HG03139 (cell line): ENCODE measurements around the gene GCKR.

ENCODE experiments used
- ATAC-seq: cut with Tn5 transposase; IDR thresholded peaks from one replicate; pipeline ENCODE4 v1.9.1; 2021; ENCODE audit not compliant: unreplicated experiment

The GCKR gene

DNA sequence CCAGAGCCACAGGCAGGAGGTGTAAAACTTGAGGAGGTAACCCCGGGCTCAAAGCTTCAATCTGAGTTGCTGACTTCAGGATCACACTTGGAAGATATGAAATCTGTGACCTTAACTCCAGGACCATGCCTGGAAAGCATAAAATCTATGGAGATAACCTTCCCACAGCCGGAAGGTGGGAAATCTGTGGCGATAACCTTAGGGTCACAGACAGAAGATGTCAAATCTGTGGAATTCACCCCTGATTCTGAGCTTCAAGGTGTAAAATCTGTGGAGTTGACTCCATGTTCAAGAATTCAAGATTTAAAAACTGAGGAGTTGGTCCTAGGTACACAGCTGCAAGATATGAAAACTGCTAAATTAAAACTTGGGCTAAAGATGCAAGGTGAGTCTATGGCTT lies 74.6 kb downstream of the GCKR start:
- ATAC-seq, result no peak

- ATAC-seq, result no peak
These were observed 75.0 kb downstream of the GCKR start for GRCh38 chr2:27571681-27572080.

DNA sequence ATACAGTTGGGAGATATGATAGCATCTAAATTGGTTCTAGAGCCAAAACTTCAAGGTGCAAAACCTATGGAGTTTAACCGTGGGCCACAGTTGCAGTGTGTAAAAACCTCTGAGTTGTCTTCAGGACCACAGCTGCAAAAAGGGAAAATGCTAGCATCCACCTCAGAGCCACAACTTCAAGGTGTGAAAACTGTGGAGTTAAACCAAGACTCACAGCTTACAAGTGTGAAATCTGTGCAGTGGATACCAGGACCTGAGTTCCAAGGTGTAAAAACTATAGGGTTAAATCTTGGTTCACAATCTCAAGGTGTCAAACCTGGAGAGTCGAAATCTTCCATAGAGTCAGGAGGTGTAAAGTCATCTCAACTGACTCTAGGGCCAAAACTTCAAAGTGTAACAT lies 75.8 kb downstream of the GCKR start:
- no peak for ATAC-seq

GRCh38 chr2:27572998-27573429 lies 76.4 kb downstream of the GCKR start:
- ATAC-seq, result no peak
